H1 (cell line): Measurements from ENCODE around the gene POGK. TPM values are rescaled to one million over a fixed set of nuclear protein-coding genes. Genes with fewer than 3 reads are reported as not detected.
A peak's percentile ranks its signal among the peaks of the same experiment; 100 is the strongest.

Source experiments
- CTCF ChIA-PET: fragments of 300-600 bp; sonication (Branson Sonifier 250); formaldehyde crosslinking; loops from one replicate; lab custom pipeline; 2021; ENCODE audit not compliant: partially characterized antibody; lab: Charles Lee
- POLR2A ChIA-PET: fragments of 300-600 bp; sonication (Branson Sonifier 250); formaldehyde crosslinking; loops from one replicate; lab custom pipeline; 2021; ENCODE audit warnings: inconsistent platforms; ENCODE audit not compliant: partially characterized antibody; lab: Charles Lee
- DNase-seq, 2 experiments: peaks; one replicate each; pipeline versions ENCODE4 v3.0.0 to v3.0.0-alpha.2; 2010 to 2022; ENCODE audit warnings: low spot score in 2 of 2, low read depth in 1 of 2, mixed read lengths in 1 of 2
- FAIRE-seq: peaks from 2 replicates; lab custom pipeline; 2011; peaks lifted over from hg19 to GRCh38; lab: Jason Lieb, UNC
- H2AFZ ChIP-seq: 2 replicates; pipeline ENCODE4 v1.8.1; 2012; ENCODE audit warnings: low read length, inconsistent platforms
- H2AK5ac ChIP-seq: 2 replicates; pipeline ENCODE4 v1.6.1; 2013; ENCODE audit warnings: low read depth, low read length
- H2BK120ac ChIP-seq: replicated peaks from 2 replicates; pipeline ENCODE3; 2013; ENCODE audit warnings: low read depth, low read length, inconsistent platforms
- H2BK12ac ChIP-seq: 2 replicates; pipeline ENCODE4 v1.6.1; 2013; ENCODE audit warnings: low read depth, low read length
- H2BK15ac ChIP-seq: 2 replicates; pipeline ENCODE4 v1.6.1; 2013; ENCODE audit warnings: low read length
- H2BK20ac ChIP-seq: 2 replicates; pipeline ENCODE4 v1.6.1; 2013; ENCODE audit warnings: low read length
- H2BK5ac ChIP-seq: 2 replicates; pipeline ENCODE4 v1.6.1; 2013; ENCODE audit warnings: low read depth, low read length
- H3K14ac ChIP-seq: 2 replicates; pipeline ENCODE4 v1.6.1; 2013; ENCODE audit warnings: inconsistent platforms; ENCODE audit not compliant: insufficient read length
- H3K18ac ChIP-seq: 2 replicates; pipeline ENCODE4 v1.6.1; 2013; ENCODE audit warnings: low read length; ENCODE audit errors: extremely low read depth
- H3K23ac ChIP-seq: 2 replicates; pipeline ENCODE4 v1.6.1; 2013; ENCODE audit warnings: inconsistent platforms; ENCODE audit not compliant: insufficient read length
- H3K23me2 ChIP-seq: 2 replicates; pipeline ENCODE4 v1.6.1; 2013; ENCODE audit warnings: low read depth, low read length
- H3K27ac ChIP-seq: 2 replicates; pipeline ENCODE4 v1.6.1; 2011; ENCODE audit warnings: low read depth, low read length, inconsistent platforms
- H3K27me3 ChIP-seq, 4 experiments: replicated peaks in 1 of 4; 1 replicate in 1 of 4; 2 replicates in 3 of 4; pipeline versions ENCODE4 v1.6.1 to v1.8.1; 2011 to 2013; ENCODE audit warnings: low read length in 3 of 4, mild to moderate bottlenecking in 3 of 4, inconsistent platforms in 2 of 4, mixed read lengths in 2 of 4, moderate library complexity in 1 of 4; ENCODE audit not compliant: control insufficient read depth in 3 of 4, insufficient read depth in 3 of 4; ENCODE audit errors: extremely low read depth in 1 of 4
- H3K36me3 ChIP-seq, 4 experiments: 2 replicates each; pipeline versions ENCODE4 v1.6.1 to v1.8.1; 2011 to 2013; ENCODE audit warnings: mild to moderate bottlenecking in 4 of 4, low read length in 3 of 4, moderate library complexity in 2 of 4, control low read depth in 1 of 4, inconsistent platforms in 1 of 4; ENCODE audit not compliant: insufficient read depth in 4 of 4, control insufficient read depth in 2 of 4
- H3K4ac ChIP-seq: replicated peaks from 2 replicates; pipeline ENCODE3; 2013; ENCODE audit warnings: low read length, low read depth, mixed read lengths, inconsistent platforms; ENCODE audit not compliant: insufficient read length
- H3K4me1 ChIP-seq, 4 experiments: replicated peaks in 1 of 4; 1 replicate in 1 of 4; 2 replicates in 3 of 4; pipeline versions ENCODE4 v1.6.1 to v1.8.1; 2011 to 2013; ENCODE audit warnings: low read length in 3 of 4, inconsistent platforms in 2 of 4, mixed read lengths in 1 of 4; ENCODE audit not compliant: insufficient read depth in 4 of 4, control insufficient read depth in 3 of 4
- H3K4me2 ChIP-seq, 2 experiments: 2 replicates each; pipeline versions ENCODE4 v1.6.1 to v1.8.1; 2011 to 2013; ENCODE audit warnings: low read depth in 2 of 2, low read length in 2 of 2, control low read depth in 1 of 2, inconsistent platforms in 1 of 2, mild to moderate bottlenecking in 1 of 2; ENCODE audit not compliant: insufficient read depth in 1 of 2
- H3K4me3 ChIP-seq, 4 experiments: fragments of 200-600, 300-600 bp in 1 of 4; sonication (generic), shearing (Covaris generic), sonication (Bioruptor Twin) in 1 of 4; 2 replicates each; pipeline versions ENCODE4 v1.5.1 to v1.8.1; 2011 to 2016; ENCODE audit warnings: low read length in 4 of 4, low read depth in 3 of 4, control low read depth in 2 of 4, inconsistent platforms in 2 of 4, mild to moderate bottlenecking in 2 of 4, mixed read lengths in 1 of 4, moderate library complexity in 1 of 4; ENCODE audit not compliant: insufficient read depth in 2 of 4; ENCODE audit errors: extremely low read depth in 1 of 4
- H3K56ac ChIP-seq: replicated peaks from 2 replicates; pipeline ENCODE3; 2013; ENCODE audit warnings: low read depth, mild to moderate bottlenecking, mixed read lengths, low read length, inconsistent platforms; ENCODE audit not compliant: insufficient read length
- H3K79me1 ChIP-seq: 2 replicates; pipeline ENCODE4 v1.6.1; 2013; ENCODE audit warnings: low read depth, low read length, control low read depth
- H3K79me2 ChIP-seq, 2 experiments: 2 replicates each; pipeline versions ENCODE4 v1.6.1 to v1.8.1; 2012 to 2013; ENCODE audit warnings: low read length in 2 of 2, mild to moderate bottlenecking in 2 of 2, inconsistent platforms in 1 of 2; ENCODE audit not compliant: insufficient read depth in 2 of 2, control insufficient read depth in 1 of 2
- H3K9ac ChIP-seq, 4 experiments: replicated peaks in 1 of 4; 1 replicate in 1 of 4; 2 replicates in 3 of 4; pipeline versions ENCODE4 v1.6.1 to v1.8.1; 2011 to 2013; ENCODE audit warnings: low read depth in 3 of 4, low read length in 3 of 4, control low read depth in 2 of 4, mild to moderate bottlenecking in 2 of 4, moderate library complexity in 2 of 4, inconsistent platforms in 1 of 4; ENCODE audit errors: extremely low read depth in 1 of 4
- H3K9me3 ChIP-seq, 2 experiments: 2 replicates each; pipeline versions ENCODE4 v1.6.1 to v1.8.1; 2012 to 2013; ENCODE audit warnings: mild to moderate bottlenecking in 2 of 2, moderate library complexity in 2 of 2, control low read depth in 1 of 2, inconsistent platforms in 1 of 2, low read depth in 1 of 2, low read length in 1 of 2, mixed read lengths in 1 of 2; ENCODE audit not compliant: insufficient read depth in 2 of 2
- H4K20me1 ChIP-seq, 2 experiments: replicated peaks in 1 of 2; 2 replicates each; pipeline versions ENCODE3 to v1.8.1; 2011 to 2013; ENCODE audit warnings: inconsistent platforms in 2 of 2, low read length in 2 of 2, mild to moderate bottlenecking in 1 of 2; ENCODE audit not compliant: insufficient read depth in 2 of 2, control insufficient read depth in 1 of 2
- H4K5ac ChIP-seq: 2 replicates; pipeline ENCODE4 v1.6.1; 2013; ENCODE audit warnings: low read length, low read depth, mixed read lengths, inconsistent platforms; ENCODE audit not compliant: insufficient read length
- H4K8ac ChIP-seq: 2 replicates; pipeline ENCODE4 v1.8.0; 2013; ENCODE audit warnings: mild to moderate bottlenecking, moderate library complexity, low read length, inconsistent platforms; ENCODE audit not compliant: insufficient read depth; ENCODE audit errors: extremely low read depth
- H4K91ac ChIP-seq: replicated peaks from 2 replicates; pipeline ENCODE3; 2013; ENCODE audit warnings: low read length, mixed read lengths, inconsistent platforms; ENCODE audit not compliant: insufficient read length
- CBX5 ChIP-seq: fragments of 300-800, 300-1000 bp; sonication (generic); IDR thresholded peaks from 2 replicates; pipeline ENCODE4 v1.7.1; 2016; ENCODE audit warnings: antibody characterized with exemption, low read length, low read depth
- CEBPB ChIP-seq: IDR thresholded peaks from 2 replicates; pipeline ENCODE4 v1.6.1; 2012; ENCODE audit warnings: low read depth, low read length
- E2F6 ChIP-seq: IDR thresholded peaks from 2 replicates; pipeline ENCODE4 v1.6.1; 2012; ENCODE audit warnings: inconsistent platforms
- GTF2F1 ChIP-seq: IDR thresholded peaks from 2 replicates; pipeline ENCODE4 v1.6.1; 2012; ENCODE audit warnings: low read depth, low read length, improper control_type of control experiment, borderline replicate concordance
- RBBP5 ChIP-seq: IDR thresholded peaks from 2 replicates; pipeline ENCODE4 v1.7.1; 2012; ENCODE audit warnings: low read depth, mild to moderate bottlenecking, inconsistent platforms, low read length, moderate library complexity, borderline replicate concordance
- RNF2 ChIP-seq: fragments of 200-900, 300-1000 bp; sonication (generic); IDR thresholded peaks from 2 replicates; pipeline ENCODE4 v1.7.1; 2016; ENCODE audit warnings: borderline replicate concordance, low read depth, mild to moderate bottlenecking, antibody characterized with exemption, low read length; ENCODE audit not compliant: poor library complexity, severe bottlenecking; ENCODE audit errors: missing control alignments
- TAF1 ChIP-seq: IDR thresholded peaks from 2 replicates; pipeline ENCODE4 v1.6.1; 2011; ENCODE audit warnings: mild to moderate bottlenecking, low read depth, low read length
- TCF12 ChIP-seq: IDR thresholded peaks from 2 replicates; pipeline ENCODE4 v1.6.1; 2011; ENCODE audit warnings: low read depth, mild to moderate bottlenecking, low read length
- WGBS, 2 experiments: shearing (Covaris generic) in 1 of 2; methylation state at CpG; one replicate each; pipeline versions ENCODE4 v1.1.6 to v1.1.7; 2013 to 2015; ENCODE audit warnings: low lambda C conversion rate in 2 of 2, mixed read lengths in 2 of 2, inconsistent platforms in 1 of 2, low coverage in 1 of 2, missing lambda C conversion rate in 1 of 2; ENCODE audit not compliant: insufficient replicate concordance in 2 of 2, insufficient coverage in 1 of 2, insufficient read length in 1 of 2; ENCODE audit errors: extremely low coverage in 1 of 2, missing lambda C conversion rate in 1 of 2; 5-methylcytosine and 5-hydroxymethylcytosine counted together
- polyA plus RNA-seq, 7 experiments: library from polyadenylated mRNA; depleted of rRNA in 3 of 7; stranded (reverse) in 5 of 7; unstranded in 2 of 7; fragments of >200 nt in 5 of 7; fragments of 200-250 nt in 2 of 7; gene quantifications; 1 replicate in 5 of 7; 2 replicates in 1 of 7; 4 replicates in 1 of 7; pipeline versions ENCODE4 v1.2.1 to v1.2.3, GENCODE V29; 2011 to 2013; ENCODE audit warnings: missing spikeins in 2 of 7, mixed read lengths in 2 of 7
- total RNA-seq: library from RNA; stranded (reverse); fragmentation: NEBNext Ultra II Directional; extraction: Animal tissue kit (Norgen Biotek cat#: 25700); gene quantifications from 2 replicates; pipeline ENCODE4 v1.2.1, GENCODE V29; 2021
- TF ChIP-seq, protein P1 (sequence below): IDR thresholded peaks from 2 replicates; pipeline ENCODE4 v1.6.1; 2011; ENCODE audit warnings: low read depth, mild to moderate bottlenecking, low read length; ENCODE audit not compliant: insufficient read depth

The POGK gene
- total and polyA plus RNA-seq, 2 of the 8 experiments (the other 6 are each of a cell fraction or from before 2014, with no cell fraction given): 16.9 to 40.3 TPM

DNA sequence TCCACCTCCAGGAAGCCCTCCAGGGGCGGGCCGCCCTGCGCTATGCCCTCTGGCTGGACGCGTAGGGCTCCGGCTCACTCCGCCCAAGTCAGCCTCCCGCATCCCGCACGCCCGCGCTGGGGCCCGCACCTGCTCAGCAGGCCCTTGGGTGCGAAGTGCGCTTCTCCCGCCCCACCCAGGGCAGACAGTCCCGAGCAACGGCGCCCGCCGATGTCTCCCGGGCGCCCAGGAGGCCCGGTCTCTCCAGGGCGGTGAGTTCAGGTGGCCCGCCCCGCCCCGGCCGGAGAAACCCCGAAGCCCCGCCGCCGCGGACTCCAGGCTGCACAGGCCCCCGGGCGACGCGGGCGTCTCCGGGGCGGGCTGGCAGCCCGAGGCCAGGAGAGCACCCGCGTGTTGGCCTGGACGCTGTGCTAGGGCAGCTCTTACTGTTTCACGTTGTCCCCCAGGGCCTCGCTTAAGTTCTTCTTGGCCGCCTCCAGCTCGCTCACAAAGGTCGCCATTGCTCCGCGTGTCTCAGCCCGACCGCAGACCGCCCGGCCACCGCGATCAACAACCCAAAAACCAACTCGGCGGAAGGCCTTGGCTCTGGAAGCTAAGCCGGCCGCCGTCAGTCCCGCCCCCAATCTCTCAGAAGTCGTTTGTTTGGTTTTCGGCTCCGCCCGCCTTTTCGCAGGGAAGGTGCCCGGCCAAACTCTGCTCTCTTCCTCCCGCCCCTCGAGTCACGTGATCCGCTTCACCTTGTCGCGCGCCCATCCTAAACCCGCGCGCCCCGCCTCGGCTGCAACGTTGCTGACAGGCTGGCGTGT is 36.7 kb downstream of the POGK start, which contains the start of gene TADA1:
TSS of gene TADA1 (minus strand) at position 531 of the 806 bp plus-strand sequence. CDS start at position 500, 31 bp downstream.
- Histone ChIP-seq H3K27me3 (no peaks in the 10 kb centered on the region), H3K18ac (peak within 1 kb of the TSS; percentile 90), H3K9me3 (no peaks in the 10 kb centered on the region), H2AFZ (peak within 1 kb of the TSS; percentile 84; the same call in 1 of the 2 replicates), H4K20me1 (peaks cover 5 to 9% of the 10 kb centered on the region in 2 experiments), H2BK12ac (no peak within 1 kb of the TSS), H4K5ac (peak within 1 kb of the TSS; percentile 67), H3K79me1 (peaks cover 3% of the 10 kb centered on the region; the same call in 1 of the 2 replicates), H3K27ac (peak within 1 kb of the TSS; percentile 92), H3K79me2 (peaks cover 3 to 47% of the 10 kb centered on the region in 2 experiments), H3K36me3 (no peaks in the 10 kb centered on the region), H3K56ac (peak within 1 kb of the TSS; percentile 86), H4K8ac (peak within 1 kb of the TSS; percentile 94), H3K4ac (no peak within 1 kb of the TSS), H2BK120ac (peak within 1 kb of the TSS; percentile 97), H2AK5ac (no peak within 1 kb of the TSS), H3K4me3 (peak within 1 kb of the TSS; percentile 70 to 87 (median 82)), H3K23ac (no peak within 1 kb of the TSS), H3K23me2 (no peaks in the 10 kb centered on the region; the same call in 1 of the 2 replicates), H2BK5ac (peak within 1 kb of the TSS; percentile 85), H3K4me2 (peak within 1 kb of the TSS; percentile 74 to 83), H3K14ac (no peak within 1 kb of the TSS), H3K9ac (peak within 1 kb of the TSS; percentile 83 to 94 (median 88)), H2BK20ac (no peak within 1 kb of the TSS), H2BK15ac (no peak within 1 kb of the TSS), H4K91ac (peak within 1 kb of the TSS; percentile 80), H3K4me1 (peaks cover 0 to 5% (median 0%) of the 10 kb centered on the region in 4 experiments; a peak in 2 of 7 replicates)
- FAIRE-seq (peak; percentile 58), DNase-seq (peak; percentile 94 to 95)
- ChIA-PET CTCF (interaction anchor here (0.9 to 2.2 kb wide), 5 partner anchors 8 to 185 kb away, joined by 4 to 14 read pairs (median 7); no protein-coding TSS in a partner anchor), POLR2A (interaction anchor here (0.6 to 1.5 kb wide), 9 partner anchors 9 to 344 kb away, joined by 3 to 10 read pairs (median 3); partner anchors contain the start of genes POGK and POU2F1)
- WGBS, 2 experiments: 1% methylated on average over 65 of the region's 84 CpGs; no CpG with 5 or more reads in 1 of the 2 experiments
- TF ChIP-seq CBX5 (no peak), TCF12 (no peak), GTF2F1 (peak; percentile 52; the same call in 1 of the 2 replicates), E2F6 (peak; percentile 88), RBBP5 (0 out of 2 replicates have a peak, but pooled peaks have one; percentile 57), CEBPB (0 out of 2 replicates have a peak, but pooled peaks have one; percentile 3), TAF1 (peak; percentile 87), RNF2 (no peak)
- TF ChIP-seq, protein P1, sequence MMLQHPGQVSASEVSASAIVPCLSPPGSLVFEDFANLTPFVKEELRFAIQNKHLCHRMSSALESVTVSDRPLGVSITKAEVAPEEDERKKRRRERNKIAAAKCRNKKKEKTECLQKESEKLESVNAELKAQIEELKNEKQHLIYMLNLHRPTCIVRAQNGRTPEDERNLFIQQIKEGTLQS: peak; percentile 76
